Mammary epithelial cell (primary cell): Measurements from ENCODE around the gene TNS1.

Source experiments
- CTCF ChIP-seq, 2 donors: IDR thresholded peaks in 1 of 2; conservative IDR thresholded peaks in 1 of 2; 2 replicates each; pipeline ENCODE4 v1.5.1; 2011 to 2012; ENCODE audit warnings: inconsistent platforms in 2 of 2, low read length in 2 of 2, mild to moderate bottlenecking in 2 of 2, control low read depth in 1 of 2, low read depth in 1 of 2; ENCODE audit not compliant: insufficient read depth in 1 of 2; ENCODE audit errors: extremely low read depth in 1 of 2
- EZH2 ChIP-seq: IDR thresholded peaks from 2 replicates; pipeline ENCODE4 v1.6.1; 2012; ENCODE audit warnings: low read length, inconsistent platforms, borderline replicate concordance

- TF ChIP-seq CTCF (conservative IDR thresholded peaks at IDR 0.05 in 1 of 2, IDR thresholded peaks at IDR 0.05 in 1 of 2; ENCODE audit: extremely low read depth in 1 of 2, insufficient read depth in 1 of 2, low read depth in 1 of 2, low read length in 2 of 2) = no peak
- TF ChIP-seq EZH2 = no peak
Observed at GRCh38 chr2:217892560-217892959, 110.2 kb downstream of the TNS1 start.
